ENCODE results near the gene CCDC97. TPM values are rescaled to one million over a fixed set of nuclear protein-coding genes. Genes with fewer than 3 reads are reported as not detected.

CCDC97 gene
- total RNA-seq, 1 donor from 2014 or later, result 18.1 TPM

DNA sequence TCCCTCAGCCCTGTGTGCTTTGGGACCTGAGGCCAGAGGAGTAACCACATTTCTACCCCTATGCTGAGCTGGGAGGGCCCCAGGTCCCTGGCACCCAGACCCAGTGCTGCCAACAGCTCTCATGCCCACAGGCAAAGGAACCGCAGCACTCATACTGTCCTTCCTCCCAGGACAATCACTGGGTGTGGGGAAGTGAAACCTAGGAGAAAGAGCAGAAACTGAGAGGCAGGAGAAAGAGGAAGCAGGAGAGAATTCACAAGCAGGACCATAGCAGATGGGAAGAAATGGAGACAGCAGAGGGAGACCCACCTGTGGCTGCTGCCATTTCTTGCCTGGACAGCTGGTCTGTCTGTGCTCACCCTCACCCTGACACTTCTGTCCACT is 18.9 kb downstream of the CCDC97 start:
- no peaks in the 10 kb centered on the region for H3K27me3 ChIP-seq (ENCODE audit: insufficient read depth, low read length)
- no peak overlapping the region for H3K4me3 Mint-ChIP-seq (ENCODE audit: unreplicated experiment)
- peaks cover 9% of the 10 kb centered on the region for H3K79me2 ChIP-seq (ENCODE audit: insufficient read depth, low read length)
- no peaks in the 10 kb centered on the region for H3K27me3 Mint-ChIP-seq (ENCODE audit: low read depth, unreplicated experiment)
- peak overlapping the region; percentile 70 for H3K27ac Mint-ChIP-seq (ENCODE audit: unreplicated experiment)
- H3K4me3 ChIP-seq (ENCODE audit: insufficient read depth, low read depth, low read length), result no peak overlapping the region
- peaks cover 23% of the 10 kb centered on the region for H3K36me3 ChIP-seq (ENCODE audit: insufficient read depth, low read length)
- H2AFZ ChIP-seq (ENCODE audit: low read depth, low read length), result no peak overlapping the region
- H3K4me2 ChIP-seq (ENCODE audit: low read length), result peak overlapping the region; percentile 78
- H3K4me1 ChIP-seq (ENCODE audit: insufficient read depth, low read length), result peaks cover 51% of the 10 kb centered on the region
- peak overlapping the region; percentile 95 for H3K9ac ChIP-seq (ENCODE audit: low read length)
- DNase-seq (ENCODE audit: low read depth) (no peak), FAIRE-seq (no peak)
- H4K20me1 ChIP-seq (ENCODE audit: insufficient read depth, low read length), result peaks cover 21% of the 10 kb centered on the region
- no peaks in the 10 kb centered on the region for H3K9me3 ChIP-seq (ENCODE audit: insufficient read depth, low read depth, low read length)
- H3K9me3 Mint-ChIP-seq (ENCODE audit: unreplicated experiment), result no peaks in the 10 kb centered on the region
- peaks cover 22% of the 10 kb centered on the region for H3K36me3 Mint-ChIP-seq (ENCODE audit: low read depth, unreplicated experiment)
- peaks cover 36% of the 10 kb centered on the region for H3K4me1 Mint-ChIP-seq (ENCODE audit: low read depth, unreplicated experiment)
- TF ChIP-seq, protein P1, sequence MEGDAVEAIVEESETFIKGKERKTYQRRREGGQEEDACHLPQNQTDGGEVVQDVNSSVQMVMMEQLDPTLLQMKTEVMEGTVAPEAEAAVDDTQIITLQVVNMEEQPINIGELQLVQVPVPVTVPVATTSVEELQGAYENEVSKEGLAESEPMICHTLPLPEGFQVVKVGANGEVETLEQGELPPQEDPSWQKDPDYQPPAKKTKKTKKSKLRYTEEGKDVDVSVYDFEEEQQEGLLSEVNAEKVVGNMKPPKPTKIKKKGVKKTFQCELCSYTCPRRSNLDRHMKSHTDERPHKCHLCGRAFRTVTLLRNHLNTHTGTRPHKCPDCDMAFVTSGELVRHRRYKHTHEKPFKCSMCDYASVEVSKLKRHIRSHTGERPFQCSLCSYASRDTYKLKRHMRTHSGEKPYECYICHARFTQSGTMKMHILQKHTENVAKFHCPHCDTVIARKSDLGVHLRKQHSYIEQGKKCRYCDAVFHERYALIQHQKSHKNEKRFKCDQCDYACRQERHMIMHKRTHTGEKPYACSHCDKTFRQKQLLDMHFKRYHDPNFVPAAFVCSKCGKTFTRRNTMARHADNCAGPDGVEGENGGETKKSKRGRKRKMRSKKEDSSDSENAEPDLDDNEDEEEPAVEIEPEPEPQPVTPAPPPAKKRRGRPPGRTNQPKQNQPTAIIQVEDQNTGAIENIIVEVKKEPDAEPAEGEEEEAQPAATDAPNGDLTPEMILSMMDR (IDR thresholded peaks at IDR 0.05; ENCODE audit: insufficient read depth, low read depth, low read length), result no peak
- no peak for TF ChIP-seq EZH2 (IDR thresholded peaks at IDR 0.05; ENCODE audit: insufficient read depth, low read length)
- peak overlapping the region; percentile 100 for H3K27ac ChIP-seq (ENCODE audit: low read depth, low read length)

DNA sequence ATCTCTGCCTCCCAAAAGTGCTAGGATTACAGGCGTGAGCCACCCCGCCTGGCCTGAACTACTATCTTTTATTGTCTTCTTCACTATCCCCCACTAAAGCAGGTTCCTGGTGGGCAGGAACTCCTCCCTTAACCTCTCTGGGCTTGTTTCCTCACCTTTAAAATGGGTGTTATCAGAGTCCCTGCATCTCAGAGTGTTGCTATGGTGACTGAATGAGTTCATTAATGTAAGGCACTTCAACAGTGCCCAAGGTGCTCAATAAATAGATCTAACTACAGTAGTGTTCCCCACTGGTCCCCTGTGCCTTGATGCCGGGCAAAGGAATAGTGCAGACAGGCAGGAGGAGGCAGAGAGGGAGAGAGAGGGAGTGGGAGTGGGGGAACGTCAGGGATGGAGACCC is 20.5 kb downstream of the CCDC97 start:
- FAIRE-seq, result no peak
- TF ChIP-seq EZH2 (IDR thresholded peaks at IDR 0.05; ENCODE audit: insufficient read depth, low read length), result no peak
- TF ChIP-seq, protein P1 (IDR thresholded peaks at IDR 0.05; ENCODE audit: insufficient read depth, low read depth, low read length), result no peak
- Mint-ChIP-seq H3K9me3 (ENCODE audit: unreplicated experiment) (no peaks in the 10 kb centered on the region), H3K36me3 (ENCODE audit: low read depth, unreplicated experiment) (peaks cover 26% of the 10 kb centered on the region), H3K27me3 (ENCODE audit: low read depth, unreplicated experiment) (no peaks in the 10 kb centered on the region), H3K4me3 (ENCODE audit: unreplicated experiment) (no peak overlapping the region), H3K4me1 (ENCODE audit: low read depth, unreplicated experiment) (peaks cover 22% of the 10 kb centered on the region), H3K27ac (ENCODE audit: unreplicated experiment) (no peak overlapping the region)
- H3K4me1 ChIP-seq (ENCODE audit: insufficient read depth, low read length), result peaks cover 35% of the 10 kb centered on the region
- H3K4me3 ChIP-seq (ENCODE audit: insufficient read depth, low read depth, low read length), result no peak overlapping the region
- H3K36me3 ChIP-seq (ENCODE audit: insufficient read depth, low read length), result peaks cover 20% of the 10 kb centered on the region
- H4K20me1 ChIP-seq (ENCODE audit: insufficient read depth, low read length), result peaks cover 30% of the 10 kb centered on the region
- no peaks in the 10 kb centered on the region for H3K9me3 ChIP-seq (ENCODE audit: insufficient read depth, low read depth, low read length)
- H3K27ac ChIP-seq (ENCODE audit: low read depth, low read length), result no peak overlapping the region
- peaks cover 13% of the 10 kb centered on the region for H3K79me2 ChIP-seq (ENCODE audit: insufficient read depth, low read length)
- no peak overlapping the region for H3K4me2 ChIP-seq (ENCODE audit: low read length)
- no peaks in the 10 kb centered on the region for H3K27me3 ChIP-seq (ENCODE audit: insufficient read depth, low read length)
- H3K9ac ChIP-seq (ENCODE audit: low read length), result no peak overlapping the region
- DNase-seq (ENCODE audit: low read depth), result no peak
- H2AFZ ChIP-seq (ENCODE audit: low read depth, low read length), result no peak overlapping the region

DNA sequence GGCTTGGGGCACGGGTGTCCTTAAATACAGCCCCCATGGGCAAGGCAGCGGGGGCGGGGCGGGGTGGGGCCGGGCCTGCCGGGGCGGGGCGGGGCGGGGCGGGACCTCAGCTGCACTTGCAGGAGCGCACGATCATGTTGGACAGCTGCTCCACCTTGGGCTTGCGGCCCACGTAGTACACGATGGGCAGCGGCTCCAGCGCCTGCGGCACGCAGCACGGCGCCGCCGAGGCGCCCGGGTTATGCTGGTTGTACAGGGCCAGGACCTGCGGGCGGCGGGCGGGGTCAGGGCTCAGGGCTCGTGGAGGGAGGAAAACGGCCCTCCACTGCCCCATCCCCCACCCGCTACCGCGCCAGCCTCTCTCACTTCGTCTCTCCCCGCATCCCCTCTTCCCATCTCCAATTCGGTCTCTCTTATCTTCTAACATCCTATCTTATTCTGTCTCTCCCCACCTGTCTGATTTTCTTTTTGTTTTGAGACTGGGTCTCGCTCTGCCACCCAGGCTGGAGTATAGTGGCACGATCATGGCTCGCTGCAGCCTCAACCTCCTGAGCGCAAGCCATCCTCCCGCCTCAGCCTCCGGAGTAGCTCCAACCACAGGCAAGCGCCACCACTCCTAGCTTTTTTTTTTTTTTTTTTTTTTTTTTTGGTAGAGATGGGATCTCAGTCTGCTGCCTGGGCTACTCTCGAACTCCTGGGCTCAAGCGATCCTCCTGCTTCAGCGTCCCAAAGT is 21.1 kb downstream of the CCDC97 start:
- peaks cover 26% of the 10 kb centered on the region for H3K36me3 Mint-ChIP-seq (ENCODE audit: low read depth, unreplicated experiment)
- no peak for FAIRE-seq
- no peak for DNase-seq (ENCODE audit: low read depth)
- peaks cover 29% of the 10 kb centered on the region for H3K4me1 ChIP-seq (ENCODE audit: insufficient read depth, low read length)
- peaks cover 20% of the 10 kb centered on the region for H3K36me3 ChIP-seq (ENCODE audit: insufficient read depth, low read length)
- peaks cover 20% of the 10 kb centered on the region for H3K4me1 Mint-ChIP-seq (ENCODE audit: low read depth, unreplicated experiment)
- H2AFZ ChIP-seq (ENCODE audit: low read depth, low read length), result no peak overlapping the region
- H3K9ac ChIP-seq (ENCODE audit: low read length), result no peak overlapping the region
- no peaks in the 10 kb centered on the region for H3K9me3 ChIP-seq (ENCODE audit: insufficient read depth, low read depth, low read length)
- peaks cover 32% of the 10 kb centered on the region for H4K20me1 ChIP-seq (ENCODE audit: insufficient read depth, low read length)
- no peaks in the 10 kb centered on the region for H3K27me3 ChIP-seq (ENCODE audit: insufficient read depth, low read length)
- no peak for TF ChIP-seq EZH2 (IDR thresholded peaks at IDR 0.05; ENCODE audit: insufficient read depth, low read length)
- TF ChIP-seq, protein P1 (IDR thresholded peaks at IDR 0.05; ENCODE audit: insufficient read depth, low read depth, low read length), result no peak
- H3K4me3 Mint-ChIP-seq (ENCODE audit: unreplicated experiment), result no peak overlapping the region
- no peak overlapping the region for H3K27ac Mint-ChIP-seq (ENCODE audit: unreplicated experiment)
- H3K79me2 ChIP-seq (ENCODE audit: insufficient read depth, low read length), result peaks cover 14% of the 10 kb centered on the region
- H3K27me3 Mint-ChIP-seq (ENCODE audit: low read depth, unreplicated experiment), result no peaks in the 10 kb centered on the region
- H3K4me3 ChIP-seq (ENCODE audit: insufficient read depth, low read depth, low read length), result no peak overlapping the region
- no peaks in the 10 kb centered on the region for H3K9me3 Mint-ChIP-seq (ENCODE audit: unreplicated experiment)
- H3K27ac ChIP-seq (ENCODE audit: low read depth, low read length), result no peak overlapping the region
- H3K4me2 ChIP-seq (ENCODE audit: low read length), result no peak overlapping the region
